HG02870 (cell line): ENCODE data around the gene MMP28.

ENCODE experiments used
- ATAC-seq: cut with Tn5 transposase; IDR thresholded peaks from one replicate; pipeline ENCODE4 v1.9.1; 2021; ENCODE audit warnings: mild to moderate bottlenecking, moderate library complexity; ENCODE audit not compliant: unreplicated experiment

The MMP28 gene

DNA sequence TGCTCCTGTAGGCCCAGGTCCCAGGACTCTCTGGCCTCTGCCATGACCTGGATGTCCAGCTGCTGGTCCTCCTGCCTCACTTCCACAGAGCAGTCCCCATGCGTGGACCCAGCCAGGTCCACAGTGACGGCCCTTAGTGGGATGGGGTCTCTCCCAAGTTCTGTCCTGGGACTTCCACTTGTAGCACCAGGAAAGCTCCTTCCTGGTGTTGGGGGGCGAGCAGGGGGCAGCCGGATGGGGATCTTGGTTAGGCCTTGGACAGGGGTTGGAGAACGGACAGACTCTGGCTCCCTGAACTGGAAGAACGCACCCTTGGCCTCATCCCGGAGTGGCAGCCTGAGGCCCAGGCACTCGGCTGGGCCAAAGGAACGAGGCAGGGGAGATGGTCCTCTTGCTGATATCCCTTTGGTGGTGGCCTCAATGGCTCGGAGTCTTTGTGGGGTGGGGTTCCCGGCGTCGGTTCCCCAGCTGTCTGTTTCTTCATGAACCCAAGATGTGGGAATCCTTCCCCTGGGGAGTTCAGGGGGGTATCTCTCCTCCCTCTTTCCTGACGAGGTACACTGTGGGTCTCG, 49.6 kb downstream of the MMP28 start:
- no peak for ATAC-seq

- no peak for ATAC-seq
These were observed 50.2 kb downstream of the MMP28 start for GRCh38 chr17:35745246-35745645.

DNA sequence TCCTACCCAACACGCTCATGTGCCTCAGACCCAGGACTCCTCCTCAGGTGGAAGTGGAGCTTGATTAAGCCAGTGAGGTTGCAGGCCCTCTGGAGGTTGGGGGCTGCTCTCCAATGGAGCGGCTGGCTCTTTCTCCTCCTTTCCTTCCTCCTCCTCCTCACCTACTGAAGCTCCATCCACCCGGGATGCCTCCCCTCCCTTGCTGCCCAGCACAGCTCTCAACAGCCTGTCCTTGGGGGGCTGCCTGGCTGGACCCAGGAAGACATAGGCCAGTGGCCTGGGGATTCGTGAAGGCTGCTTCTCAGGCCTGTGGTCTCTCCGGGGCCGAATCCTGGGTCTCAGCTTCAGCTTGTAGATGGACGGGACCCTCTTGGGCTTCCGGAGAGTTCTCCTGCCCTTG, 50.6 kb downstream of the MMP28 start:
- no peak for ATAC-seq

DNA sequence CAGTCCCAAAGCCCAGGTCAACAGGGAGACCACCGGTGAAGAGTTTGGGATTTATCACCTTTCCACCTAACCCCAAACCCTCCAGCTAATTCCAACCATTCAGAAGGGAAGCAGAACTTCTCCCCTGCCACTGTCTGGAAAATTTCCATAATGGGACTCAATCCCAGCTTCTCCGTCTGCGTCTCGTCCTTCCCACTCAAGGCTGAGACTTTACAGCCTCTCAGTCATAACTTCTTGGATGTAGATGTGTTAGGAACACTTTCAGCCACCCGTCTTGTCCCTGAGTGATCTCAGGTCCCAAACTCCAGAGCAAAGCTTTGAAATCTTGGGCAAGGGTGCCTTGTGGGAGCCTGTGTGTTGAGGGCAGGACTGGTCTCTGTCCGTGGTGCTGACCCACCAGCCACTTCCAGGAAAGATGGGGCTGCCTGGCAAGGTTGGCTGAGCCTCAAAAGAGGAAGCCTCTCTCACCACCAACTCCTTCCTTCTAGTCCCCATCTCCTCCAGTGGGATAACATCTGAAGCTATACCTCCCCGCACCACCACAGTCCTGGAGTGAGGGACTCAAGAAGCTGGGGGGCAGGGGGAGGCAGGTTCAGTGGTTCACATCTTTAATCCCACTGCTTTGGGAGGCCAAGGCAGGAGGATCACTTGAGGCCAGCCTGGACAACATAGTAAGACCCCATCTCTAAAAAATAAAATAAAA, 51.7 kb downstream of the MMP28 start:
- ATAC-seq = no peak

GRCh38 chr17:35742896-35743477, 52.5 kb downstream of the MMP28 start:
- ATAC-seq = no peak

- no peak for ATAC-seq
These were observed 52.9 kb downstream of the MMP28 start for GRCh38 chr17:35742496-35742895.

DNA sequence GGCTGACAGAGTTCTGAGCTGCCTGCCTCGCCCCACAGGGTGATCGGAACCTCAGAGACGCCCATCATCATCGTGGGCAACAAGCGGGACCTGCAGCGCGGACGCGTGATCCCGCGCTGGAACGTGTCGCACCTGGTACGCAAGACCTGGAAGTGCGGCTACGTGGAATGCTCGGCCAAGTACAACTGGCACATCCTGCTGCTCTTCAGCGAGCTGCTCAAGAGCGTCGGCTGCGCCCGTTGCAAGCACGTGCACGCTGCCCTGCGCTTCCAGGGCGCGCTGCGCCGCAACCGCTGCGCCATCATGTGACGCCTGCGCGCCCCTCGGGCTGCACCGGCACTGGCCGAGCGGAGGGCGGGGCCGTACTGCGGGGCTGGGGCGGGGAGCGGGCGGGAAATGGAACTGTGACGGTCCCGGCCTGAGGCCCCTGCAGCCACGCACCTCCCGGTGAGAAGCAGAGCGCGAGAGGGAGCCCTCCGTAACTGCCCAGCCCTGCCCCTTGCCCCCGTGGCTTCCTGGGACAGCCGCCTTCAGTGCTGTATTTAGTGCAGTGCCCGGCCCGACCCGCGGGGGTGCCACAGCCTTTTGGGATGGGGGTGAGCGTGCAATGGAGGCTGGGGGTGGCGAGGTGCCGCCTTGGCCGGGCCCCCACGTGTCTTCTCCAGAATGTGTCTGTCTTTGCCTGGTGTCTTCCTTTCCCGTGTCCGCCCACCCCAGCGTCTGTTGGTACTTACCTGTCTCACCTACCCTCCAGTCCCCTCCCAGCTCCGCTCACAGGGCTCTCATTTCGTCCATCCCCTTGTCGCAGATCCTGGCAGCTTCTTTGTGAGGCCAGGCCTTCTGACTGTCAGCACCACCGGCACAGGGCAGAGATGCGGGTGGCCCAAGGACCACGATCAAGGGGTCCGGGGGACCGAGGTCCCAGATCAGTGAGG, 54.2 kb downstream of the MMP28 start:
- no peak for ATAC-seq

DNA sequence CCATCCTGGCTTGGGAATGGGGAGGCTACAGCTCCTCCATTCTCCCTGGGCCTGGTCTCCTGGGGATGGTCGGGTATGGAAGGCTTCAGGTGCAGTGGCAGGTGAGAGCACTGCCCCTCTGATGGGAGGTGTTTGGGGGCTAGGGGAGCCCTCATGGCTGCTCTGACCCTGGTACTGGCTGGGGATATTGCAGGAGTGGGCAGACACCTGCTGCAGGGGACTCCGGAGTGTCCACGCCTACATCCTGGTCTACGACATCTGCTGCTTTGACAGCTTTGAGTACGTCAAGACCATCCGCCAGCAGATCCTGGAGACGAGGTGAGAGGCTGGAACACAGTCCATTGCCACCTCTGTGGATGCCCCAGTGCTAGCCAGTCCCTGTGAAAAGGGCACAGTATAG, 55.2 kb downstream of the MMP28 start:
- no peak for ATAC-seq

DNA sequence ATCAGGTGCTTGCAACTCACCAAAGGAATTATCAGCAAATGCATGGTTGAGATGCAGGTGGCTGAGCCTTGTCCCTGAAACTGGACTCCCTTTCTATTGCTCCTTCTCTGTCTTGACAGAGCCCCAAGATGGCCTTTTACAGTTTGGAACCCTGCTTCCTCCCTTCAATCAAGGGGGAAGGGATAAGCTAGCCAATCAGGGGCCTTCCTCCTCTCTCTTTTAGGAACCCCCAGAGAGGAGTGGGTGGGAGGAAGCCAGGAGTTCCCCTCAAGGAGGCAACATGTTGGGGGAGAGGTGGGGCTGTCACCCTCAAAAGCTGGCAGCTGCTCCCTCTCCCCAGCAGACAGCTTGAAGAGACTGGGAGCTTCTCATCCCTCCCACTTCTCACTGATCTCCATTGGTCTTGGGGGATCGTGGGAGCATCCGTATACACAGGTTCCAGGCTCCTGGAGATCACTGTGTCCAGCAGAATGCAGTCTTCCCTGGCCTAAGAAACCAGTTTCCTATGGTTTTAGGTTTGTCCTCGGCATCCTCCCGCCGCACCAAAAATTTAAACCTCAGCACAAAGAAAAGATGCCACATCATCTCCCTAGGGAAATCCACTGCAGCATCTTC, 56.8 kb downstream of the MMP28 start:
- ATAC-seq = no peak

DNA sequence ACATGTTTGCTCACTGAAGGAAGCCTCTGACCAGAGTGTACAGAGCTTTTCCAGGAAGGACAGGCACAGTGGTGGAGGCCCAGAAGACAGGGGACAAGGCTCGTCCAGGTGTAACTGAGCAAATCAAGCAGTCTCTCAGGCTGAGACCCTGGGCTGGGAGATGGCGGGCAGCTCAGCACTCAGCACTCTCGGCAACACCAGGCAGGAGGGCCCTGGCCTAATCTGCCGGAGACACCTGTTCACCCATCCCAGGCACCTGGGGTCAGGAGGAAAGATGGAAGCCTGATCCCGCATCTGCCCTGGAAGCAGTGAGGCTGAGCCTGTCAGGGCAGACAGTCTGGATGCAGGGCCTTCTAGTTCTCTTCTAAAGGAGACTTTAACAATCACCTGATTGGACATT, 59.2 kb downstream of the MMP28 start:
- no peak for ATAC-seq

- no peak for ATAC-seq
These were observed 60.2 kb downstream of the MMP28 start for GRCh38 chr17:35735036-35735805.

- no peak for ATAC-seq
These were observed 61.0 kb downstream of the MMP28 start for GRCh38 chr17:35734396-35734795.

DNA sequence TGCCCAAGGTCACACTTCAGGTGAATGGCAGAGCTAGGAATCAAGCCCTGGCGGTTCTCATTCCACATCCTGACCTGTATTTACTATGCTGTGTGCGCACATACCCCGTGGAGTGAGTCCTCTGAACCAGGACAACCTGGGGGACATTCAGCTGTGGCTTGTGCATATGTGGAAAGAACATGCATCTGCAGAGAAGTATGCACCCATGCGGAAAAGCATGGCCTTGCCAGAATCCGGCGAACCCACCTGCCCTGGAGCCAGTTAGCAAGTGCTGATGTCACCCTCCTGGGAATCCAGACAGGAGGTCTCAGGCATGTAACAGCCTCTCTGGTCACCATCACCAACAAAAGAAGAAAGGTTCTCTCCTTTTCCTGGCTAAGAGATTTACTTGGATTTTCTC, 62.1 kb downstream of the MMP28 start:
- no peak for ATAC-seq

DNA sequence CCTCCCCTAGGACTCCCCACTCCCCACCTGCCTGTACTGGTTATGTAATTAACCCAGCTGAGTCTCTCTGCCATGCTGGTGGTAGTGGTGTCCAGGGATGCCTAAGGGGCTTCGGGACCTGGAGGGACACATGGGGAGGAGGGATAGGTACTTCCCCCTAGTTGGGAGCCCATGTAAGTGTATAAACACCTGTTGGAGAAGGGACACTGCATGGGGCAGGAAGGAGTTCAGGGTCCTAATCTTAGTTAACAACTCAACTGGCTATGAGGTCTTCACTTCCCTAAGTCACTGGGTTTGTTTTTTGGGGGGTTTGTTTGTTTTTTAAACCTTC, 62.7 kb downstream of the MMP28 start:
- no peak for ATAC-seq

DNA sequence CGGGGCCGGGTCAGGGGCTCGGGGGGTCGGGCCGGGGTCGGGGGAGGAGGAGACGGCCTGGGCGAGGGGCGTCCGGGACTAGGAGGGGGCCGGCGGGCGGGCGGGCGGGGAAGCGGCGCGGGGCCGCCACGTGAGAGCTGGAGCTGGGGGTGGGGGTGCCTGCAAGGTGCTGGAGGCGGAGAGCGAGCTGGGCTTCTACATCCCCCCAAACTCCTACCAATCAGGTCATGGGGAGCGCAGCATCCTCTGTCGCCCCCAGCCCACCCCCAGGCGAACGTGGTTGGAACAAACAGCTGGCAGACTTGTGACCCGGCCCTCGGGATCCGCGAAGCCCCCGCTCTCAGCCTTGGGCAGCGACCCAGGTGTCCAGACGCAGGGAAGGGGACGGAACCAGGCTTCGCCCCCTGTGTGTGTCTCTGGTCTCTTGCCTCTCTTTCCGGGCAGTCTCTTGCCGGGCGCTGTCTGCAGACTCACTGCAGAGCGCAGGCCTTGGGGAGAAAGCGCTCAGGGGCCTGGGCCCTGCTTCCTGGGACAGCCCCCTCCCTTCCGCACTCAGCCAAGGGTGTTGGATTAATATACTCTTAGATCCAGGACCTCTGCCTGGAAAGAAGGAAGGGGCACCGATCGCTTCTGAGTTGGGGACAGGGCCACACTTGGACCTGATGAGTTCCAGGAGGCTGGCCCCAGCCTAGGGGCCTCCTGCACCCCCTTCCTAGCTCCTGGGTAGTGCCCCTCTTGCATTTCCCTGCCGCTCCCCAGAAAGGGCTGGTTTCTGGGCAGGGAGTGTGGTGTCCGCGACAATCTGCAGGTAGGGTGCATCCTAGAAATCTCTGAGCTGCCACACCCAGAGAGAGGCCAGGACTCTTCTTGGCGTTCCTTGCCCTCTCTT, 63.3 kb downstream of the MMP28 start:
- ATAC-seq = no peak

DNA sequence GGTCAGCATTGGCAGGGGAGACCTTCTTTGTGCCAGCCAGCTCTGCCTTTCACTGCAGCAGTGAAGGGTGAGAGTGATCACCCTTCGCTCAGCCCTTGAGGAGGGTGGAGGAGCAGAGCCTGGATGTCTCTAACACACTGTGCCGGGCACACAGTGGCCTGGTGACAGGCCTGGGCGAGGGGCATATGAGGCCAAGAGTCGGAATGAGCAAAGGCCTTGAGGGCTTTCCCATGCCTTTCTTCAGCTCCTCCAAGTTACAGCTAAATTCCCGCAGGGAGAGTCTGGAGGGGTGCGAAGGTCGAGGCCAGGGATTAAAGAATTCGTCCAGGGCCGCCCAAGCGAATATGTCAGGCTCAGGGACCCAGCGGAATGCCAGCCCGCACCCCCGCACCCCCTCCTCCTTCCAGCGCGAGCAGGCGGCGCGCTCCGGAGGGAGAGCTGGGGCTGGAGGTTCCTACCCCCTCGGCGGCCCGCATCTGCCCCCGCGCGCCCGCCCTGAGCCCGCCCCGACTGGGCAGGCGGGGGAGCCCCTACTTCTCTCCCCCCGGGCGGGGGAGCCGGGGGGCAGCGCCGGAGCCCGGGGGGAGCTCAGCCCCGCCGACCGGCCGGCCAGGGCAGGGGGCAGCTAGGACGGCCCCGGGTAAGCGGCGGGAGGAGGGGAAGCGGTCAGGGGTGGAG, 64.1 kb downstream of the MMP28 start, which contains the start of gene RASL10B:
TSS of gene RASL10B (plus strand) at position 401 of the 678 bp plus-strand sequence. CDS start 3,546 bp downstream, outside the sequence.
- ATAC-seq = no peak

GRCh38 chr17:35730400-35731005, 64.9 kb downstream of the MMP28 start:
- no peak for ATAC-seq

GRCh38 chr17:35729405-35729833, 66.0 kb downstream of the MMP28 start:
- no peak for ATAC-seq
